ENCODE data around the gene SYMPK.
"Not testable (repeated sequence)": the region's sequence is repeated elsewhere in the genome, so short reads cannot be mapped to it uniquely, and the experiment has no call there.

Gene SYMPK

GRCh38 chr19:45800070-45800553 is 62.8 kb downstream of the SYMPK start:
- DNase-seq = peak; percentile 69 to 86 (median 76)

- not testable (repeated sequence) for DNase-seq
Observed at GRCh38 chr19:45799541-45799940, 63.4 kb downstream of the SYMPK start.

GRCh38 chr19:45798995-45799517 is 63.9 kb downstream of the SYMPK start:
- DNase-seq = peak; percentile 69 to 75 (median 69)

GRCh38 chr19:45794627-45795026 is 68.3 kb downstream of the SYMPK start:
- DNase-seq = no peak

- peak; percentile 64 to 76 (median 71) for DNase-seq
Observed at GRCh38 chr19:45793876-45794275, 69.1 kb downstream of the SYMPK start.

- DNase-seq = no peak
Observed at GRCh38 chr19:45793178-45793564, 69.8 kb downstream of the SYMPK start.

GRCh38 chr19:45792470-45793177 is 70.3 kb downstream of the SYMPK start, which contains the start of gene DMWD:
Gene DMWD, minus strand, starts transcription at chr19:45792845. Its CDS starts 89 bp downstream, at chr19:45792756.
- DNase-seq = peak; percentile 99 to 100 (median 100)

- DNase-seq = peak in 1 of 3 donors; percentile 18
Observed at GRCh38 chr19:45791744-45792469, 71.0 kb downstream of the SYMPK start.

GRCh38 chr19:45790942-45791341 is 72.0 kb downstream of the SYMPK start:
- peak; percentile 90 to 93 (median 93) for DNase-seq

GRCh38 chr19:45789035-45789786 is 73.7 kb downstream of the SYMPK start:
- peak in 1 of 3 donors; percentile 13 for DNase-seq

GRCh38 chr19:45786533-45786894 is 76.4 kb downstream of the SYMPK start:
- no peak for DNase-seq

GRCh38 chr19:45785781-45786532 is 77.0 kb downstream of the SYMPK start:
- no peak for DNase-seq

GRCh38 chr19:45785097-45785496 is 77.8 kb downstream of the SYMPK start:
- DNase-seq = no peak

GRCh38 chr19:45784096-45784495 is 78.9 kb downstream of the SYMPK start:
- no peak for DNase-seq

- DNase-seq = no peak
Observed at GRCh38 chr19:45782820-45783785, 79.8 kb downstream of the SYMPK start.

- no peak for DNase-seq
Observed at GRCh38 chr19:45782162-45782691, 80.7 kb downstream of the SYMPK start, which contains the start of gene DMPK. Gene DMPK, minus strand, starts transcription at chr19:45782490. Its CDS starts 138 bp downstream, at chr19:45782352.

- peak; percentile 51 to 57 (median 52) for DNase-seq
Observed at GRCh38 chr19:45781214-45782161, 81.5 kb downstream of the SYMPK start.

GRCh38 chr19:45780448-45781213 is 82.3 kb downstream of the SYMPK start:
- peak in 2 of 3 donors; percentile 43 to 60 for DNase-seq

- DNase-seq = no peak
Observed at GRCh38 chr19:45780146-45780447, 82.8 kb downstream of the SYMPK start.

All from suppressor macrophage treated with lipopolysaccharide for 1 hour (primary cell).